ENCODE measurements around the gene XRCC5. TPM values are rescaled to one million over a fixed set of nuclear protein-coding genes. Genes with fewer than 3 reads are reported as not detected.

The XRCC5 gene
- total and polyA plus RNA-seq, 2 of the 8 experiments (the other 6 are each of a cell fraction or from before 2014, with no cell fraction given): 308 to 644 TPM

GRCh38 chr2:216155954-216156353 is 46.8 kb downstream of the XRCC5 start (continued):
- no peak for TF ChIP-seq KDM1A (IDR thresholded peaks at IDR 0.05; ENCODE audit: borderline replicate concordance, low read length)

All from H1 (cell line).